HG03196 (cell line): Measurements from ENCODE around the gene GSX1.

ENCODE experiments used
- ATAC-seq: cut with Tn5 transposase; IDR thresholded peaks from one replicate; pipeline ENCODE4 v1.9.1; 2021; ENCODE audit not compliant: unreplicated experiment

GSX1 gene

DNA sequence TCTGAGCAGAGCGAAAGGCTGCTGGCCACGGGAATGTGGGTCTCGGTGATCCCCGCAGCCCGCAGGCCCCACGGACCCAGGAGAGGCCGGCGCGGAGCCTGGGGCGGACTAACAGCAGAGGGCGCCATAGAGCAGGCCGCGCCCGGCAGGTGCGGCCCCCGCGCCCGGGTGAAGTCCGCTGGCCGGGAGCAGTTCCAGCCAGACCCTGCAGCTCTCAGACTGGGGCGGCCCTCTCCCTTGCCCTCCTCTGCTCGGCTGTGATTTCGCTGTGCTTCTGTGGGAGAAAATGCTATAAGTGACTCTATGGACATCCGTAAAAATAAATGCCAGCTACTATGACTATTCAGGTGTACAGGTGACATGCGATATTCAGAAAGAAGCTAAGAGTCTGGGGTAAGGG is 37.7 kb downstream of the GSX1 start:
- ATAC-seq = no peak

DNA sequence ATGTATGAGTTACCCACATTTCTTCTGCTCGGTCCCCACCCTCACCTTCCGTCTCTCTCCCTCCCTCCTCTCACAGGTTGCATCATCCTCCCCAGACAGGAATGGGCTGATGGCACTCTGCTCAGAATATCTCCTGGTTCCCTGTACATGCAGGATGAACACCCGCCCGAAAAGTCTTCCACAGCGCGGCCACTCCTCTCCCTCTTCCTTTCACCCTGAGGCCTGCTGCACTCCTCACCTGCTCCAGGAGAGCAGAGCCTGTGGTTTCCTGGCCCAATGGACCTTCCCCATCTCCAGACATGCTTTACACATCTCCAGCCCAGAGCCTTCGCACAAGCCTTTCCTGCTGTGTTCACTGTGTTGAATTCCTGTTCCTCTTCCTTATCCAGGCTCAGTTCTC is 40.9 kb downstream of the GSX1 start:
- ATAC-seq = no peak

GRCh38 chr13:27834095-27834494 is 41.8 kb downstream of the GSX1 start:
- no peak for ATAC-seq

DNA sequence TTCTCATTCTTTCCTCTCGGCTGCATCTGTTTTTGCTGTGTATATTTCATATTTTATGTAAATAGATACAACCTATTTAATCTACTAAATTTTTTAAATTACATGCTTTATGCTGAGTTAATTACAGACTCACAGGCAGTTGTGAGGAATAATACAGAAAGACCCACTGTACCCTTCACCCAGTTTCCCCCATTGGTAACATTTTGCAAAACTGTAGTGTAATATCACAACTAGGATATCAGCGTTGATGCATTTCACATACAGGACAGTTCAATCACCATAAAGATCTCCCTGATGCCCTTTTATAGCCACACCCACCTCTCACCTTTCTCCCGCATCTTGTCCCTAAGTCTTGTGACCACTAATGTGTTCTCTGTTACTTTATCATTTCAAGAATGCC is 43.5 kb downstream of the GSX1 start:
- no peak for ATAC-seq

GRCh38 chr13:27839809-27840467 is 47.7 kb downstream of the GSX1 start:
- ATAC-seq = no peak

DNA sequence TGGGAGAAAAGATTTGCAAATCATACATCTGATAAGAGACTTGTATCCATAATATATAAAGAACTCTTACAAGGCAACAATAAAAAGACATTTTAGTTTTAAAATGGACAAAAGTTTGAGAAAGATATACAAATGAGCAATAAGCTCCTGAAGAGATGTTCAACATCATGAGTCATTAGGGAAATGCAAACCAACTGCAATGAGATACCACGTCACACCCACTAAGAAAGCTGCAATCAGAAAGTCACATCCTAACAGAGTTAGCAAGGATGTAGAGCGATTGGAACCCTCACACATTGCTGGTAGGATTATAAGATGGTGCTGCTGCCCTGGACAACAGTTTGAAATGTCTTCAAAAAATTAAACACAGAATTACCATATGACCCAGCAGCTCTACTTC is 50.3 kb downstream of the GSX1 start:
- no peak for ATAC-seq
